H1 (cell line): ENCODE results near the gene AOAH. TPM values are rescaled to one million over a fixed set of nuclear protein-coding genes. Genes with fewer than 3 reads are reported as not detected.

Experiments
- ATF2 ChIP-seq: IDR thresholded peaks from 2 replicates; pipeline ENCODE4 v1.6.1; 2012; ENCODE audit warnings: low read length, inconsistent platforms
- CBX5 ChIP-seq: fragments of 300-800, 300-1000 bp; sonication (generic); IDR thresholded peaks from 2 replicates; pipeline ENCODE4 v1.7.1; 2016; ENCODE audit warnings: antibody characterized with exemption, low read length, low read depth
- MAX ChIP-seq: IDR thresholded peaks from 2 replicates; pipeline ENCODE4 v1.6.1; 2012; ENCODE audit warnings: inconsistent platforms
- SP1 ChIP-seq: IDR thresholded peaks from 2 replicates; pipeline ENCODE4 v1.6.1; 2011; ENCODE audit warnings: low read depth, low read length
- TEAD4 ChIP-seq: IDR thresholded peaks from 2 replicates; pipeline ENCODE4 v1.6.1; 2012; ENCODE audit warnings: low read depth, low read length, inconsistent platforms, mixed read lengths
- polyA plus RNA-seq, 7 experiments: library from polyadenylated mRNA; depleted of rRNA in 3 of 7; stranded (reverse) in 5 of 7; unstranded in 2 of 7; fragments of >200 nt in 5 of 7; fragments of 200-250 nt in 2 of 7; gene quantifications; 1 replicate in 5 of 7; 2 replicates in 1 of 7; 4 replicates in 1 of 7; pipeline versions ENCODE4 v1.2.1 to v1.2.3, GENCODE V29; 2011 to 2013; ENCODE audit warnings: missing spikeins in 2 of 7, mixed read lengths in 2 of 7
- total RNA-seq: library from RNA; stranded (reverse); fragmentation: NEBNext Ultra II Directional; extraction: Animal tissue kit (Norgen Biotek cat#: 25700); gene quantifications from 2 replicates; pipeline ENCODE4 v1.2.1, GENCODE V29; 2021

AOAH gene
- total and polyA plus RNA-seq, 2 of the 8 experiments (the other 6 are each of a cell fraction or from before 2014, with no cell fraction given): 0.08 TPM; not detected in 1

GRCh38 chr7:36613031-36613614 is 111.2 kb downstream of the AOAH start (continued):
- TF ChIP-seq ATF2 (no peak), CBX5 (no peak), MAX (no peak), TEAD4 (no peak), SP1 (no peak)
- TF ChIP-seq, all 59 proteins: peak for 0
